Stimulated activated CD8-positive, alpha-beta memory T cell treated with anti-CD3 and anti-CD28 coated beads, Interleukin-15, amount 100 ng/mL, for 4 hours (primary cell): ENCODE data around the gene SPINT3.

ENCODE experiments used
- DNase-seq, 2 donors: peaks; one replicate each; pipeline ENCODE4 v3.0.0-alpha.2; 2020; ENCODE audit warnings: low read depth in 2 of 2

The SPINT3 gene, protein sequence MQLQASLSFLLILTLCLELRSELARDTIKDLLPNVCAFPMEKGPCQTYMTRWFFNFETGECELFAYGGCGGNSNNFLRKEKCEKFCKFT

DNA sequence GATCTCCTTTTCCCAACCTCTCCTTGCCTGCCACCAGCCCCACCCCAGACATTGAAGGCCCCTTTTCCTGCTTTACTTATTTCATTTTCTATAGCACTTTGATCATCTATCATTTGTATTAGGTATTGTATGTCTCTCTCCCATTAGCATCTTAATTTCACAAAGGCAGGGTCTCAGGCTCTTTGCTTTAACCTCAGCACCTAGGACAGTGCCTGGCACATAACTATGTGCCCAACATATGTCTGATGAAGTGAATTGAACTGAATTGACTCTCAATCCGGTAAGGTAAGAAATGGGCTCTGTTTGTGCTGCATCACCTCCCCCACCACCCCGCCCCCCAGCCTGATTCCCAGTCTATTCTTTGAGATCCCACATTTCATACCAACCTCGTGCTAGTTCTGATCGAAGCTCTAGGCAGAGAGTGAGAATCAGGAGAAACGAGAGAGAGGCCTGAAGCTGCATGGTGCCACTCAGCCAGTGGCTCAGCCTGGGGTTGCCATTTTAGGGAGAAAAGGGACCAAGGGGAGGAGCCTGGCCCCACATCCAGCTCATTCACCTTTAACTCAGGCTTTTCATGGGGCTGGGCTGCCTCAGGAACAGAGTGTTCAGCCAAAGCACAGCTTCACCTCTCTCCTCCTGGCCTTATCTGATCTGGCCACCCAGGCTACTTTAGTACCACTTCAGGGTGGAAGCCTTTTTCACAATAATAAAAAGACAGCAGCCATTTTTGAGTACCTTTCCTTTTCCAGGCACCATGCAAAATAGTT, at the start of gene SPINT3:
Gene SPINT3, minus strand, starts transcription at position 476 of the 767 bp plus-strand sequence. Its CDS starts 14 bp downstream, at position 462.
- DNase-seq = no peak

DNA sequence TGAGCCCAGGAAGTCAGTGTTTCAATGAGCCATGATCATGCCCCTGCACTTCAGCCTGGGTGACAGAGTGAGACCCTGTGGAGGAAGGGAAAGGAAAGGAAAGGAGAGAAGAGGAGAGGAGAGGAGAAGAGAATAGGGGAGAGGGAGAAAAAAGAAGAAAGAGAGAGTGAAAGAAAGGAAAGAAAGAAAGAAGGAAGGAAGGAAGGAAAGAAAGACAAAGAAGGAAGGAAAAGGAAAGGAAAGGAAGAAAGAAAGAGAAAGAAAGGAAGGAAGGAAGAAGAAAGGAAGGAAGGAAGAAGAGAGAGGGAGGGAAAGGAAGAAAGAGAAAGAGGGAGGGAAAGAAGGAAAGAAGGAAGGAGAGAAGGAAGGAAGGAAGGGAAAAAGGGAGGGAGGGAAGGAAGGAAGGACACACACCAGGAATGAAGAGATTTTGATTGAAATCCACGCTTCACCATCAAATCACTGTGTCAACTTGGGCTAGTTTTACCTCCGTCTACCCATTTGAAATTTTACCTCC, 49.4 kb upstream of the SPINT3 start:
- DNase-seq = no peak

DNA sequence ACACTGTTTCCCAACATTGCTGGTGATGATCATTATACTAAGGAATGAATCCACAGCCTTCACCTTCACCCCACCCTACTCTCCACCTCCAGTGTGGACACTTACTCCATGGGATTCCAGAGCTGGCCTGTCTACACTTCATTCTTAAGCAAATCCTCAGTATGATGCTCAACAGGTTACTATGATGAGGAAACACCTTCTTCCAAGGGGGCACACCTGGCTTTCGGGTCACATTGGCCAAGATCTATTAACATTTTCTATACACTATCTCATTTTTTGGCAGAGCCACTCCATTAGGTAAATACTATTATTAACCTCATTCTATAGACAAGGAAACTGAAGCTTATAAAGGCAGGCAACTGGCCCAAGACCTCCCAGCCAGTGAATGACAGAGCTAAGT, 39.8 kb upstream of the SPINT3 start:
- DNase-seq = no peak

DNA sequence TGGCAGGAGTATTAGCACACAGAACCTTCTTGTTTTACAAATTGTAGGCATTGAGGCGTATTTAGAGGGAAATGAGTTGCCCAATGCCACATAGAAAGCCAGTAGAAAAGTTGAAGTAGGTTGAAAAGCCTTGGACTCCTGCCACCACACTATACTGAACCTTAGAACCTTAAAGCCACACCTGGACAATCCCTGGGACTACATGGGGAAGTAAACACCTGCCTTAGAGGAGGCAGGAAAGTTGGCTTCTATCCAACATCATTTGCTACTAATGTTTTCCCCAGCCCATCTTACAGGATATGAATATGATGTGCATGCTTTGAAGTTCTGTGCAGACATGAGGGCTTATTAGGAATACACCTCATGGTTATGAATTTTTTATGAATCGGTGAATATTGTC, 37.0 kb upstream of the SPINT3 start:
- DNase-seq = no peak

DNA sequence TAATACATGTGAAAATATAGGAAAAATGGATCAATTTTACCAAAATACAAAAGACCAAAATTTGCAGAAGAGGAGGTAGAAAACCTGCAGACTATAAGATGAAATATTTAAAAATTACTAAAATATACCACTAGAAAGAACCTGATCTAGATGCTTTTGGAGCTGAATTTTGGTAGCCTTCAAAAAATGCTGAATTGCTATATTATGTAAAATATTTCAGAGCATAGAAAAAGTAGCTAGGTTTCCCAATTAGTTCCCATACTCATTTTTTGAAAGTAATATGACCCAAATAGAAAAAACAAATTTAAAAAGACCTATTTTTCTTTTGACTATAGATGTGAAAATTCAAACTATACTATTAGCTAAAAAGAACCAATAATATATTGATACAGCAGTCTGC, 35.3 kb upstream of the SPINT3 start:
- DNase-seq = no peak

DNA sequence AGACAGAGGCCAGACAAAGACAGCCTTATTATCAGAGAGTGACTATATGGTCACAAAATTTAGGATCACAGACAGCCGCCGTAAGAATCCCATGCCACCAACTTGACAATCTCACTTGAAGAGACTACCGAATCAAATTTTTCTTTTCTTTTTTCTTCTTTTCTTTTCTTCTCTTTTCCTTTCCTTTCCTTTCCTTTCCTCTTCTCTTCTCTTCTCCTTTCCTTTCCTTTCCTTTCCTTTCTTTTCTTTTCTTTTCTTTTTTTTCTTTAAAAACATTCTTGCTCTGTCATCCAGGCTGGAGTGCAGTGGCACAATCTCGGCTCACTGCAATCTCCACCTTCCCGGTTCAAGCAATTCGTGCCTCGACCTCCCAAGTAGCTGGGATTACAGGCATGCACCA, 33.0 kb upstream of the SPINT3 start:
- DNase-seq = no peak

DNA sequence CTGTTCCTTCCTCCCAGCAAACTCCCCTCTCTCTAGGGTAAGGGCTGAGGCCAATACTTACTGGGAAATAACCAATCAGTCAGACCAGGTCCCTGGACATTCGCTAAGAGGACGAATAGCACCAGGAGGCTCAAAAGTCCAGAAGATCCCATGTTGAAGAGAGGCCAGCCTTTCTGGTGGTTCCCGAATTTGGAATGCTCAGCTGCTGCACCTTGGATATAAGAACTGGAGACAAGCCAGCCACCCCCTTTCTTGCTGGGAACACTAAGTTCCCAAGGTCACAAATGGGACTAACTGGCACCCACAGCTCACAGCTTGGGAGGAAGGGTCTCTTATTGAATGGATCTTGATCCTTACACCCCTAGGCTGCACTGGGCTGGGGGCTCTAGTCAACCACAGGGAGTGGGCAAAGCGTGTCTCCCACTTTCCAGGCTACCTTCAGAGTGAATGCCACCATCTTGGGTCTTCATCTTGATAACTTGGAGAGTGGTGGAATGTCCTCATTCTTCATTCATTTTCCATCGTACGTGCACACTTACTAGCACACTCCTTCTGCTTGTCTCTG, 31.9 kb upstream of the SPINT3 start, which contains the start of gene EPPIN:
Gene EPPIN, minus strand, starts transcription at position 196 of the 565 bp plus-strand sequence. Its CDS starts 44 bp downstream, at position 152.
- DNase-seq = no peak

DNA sequence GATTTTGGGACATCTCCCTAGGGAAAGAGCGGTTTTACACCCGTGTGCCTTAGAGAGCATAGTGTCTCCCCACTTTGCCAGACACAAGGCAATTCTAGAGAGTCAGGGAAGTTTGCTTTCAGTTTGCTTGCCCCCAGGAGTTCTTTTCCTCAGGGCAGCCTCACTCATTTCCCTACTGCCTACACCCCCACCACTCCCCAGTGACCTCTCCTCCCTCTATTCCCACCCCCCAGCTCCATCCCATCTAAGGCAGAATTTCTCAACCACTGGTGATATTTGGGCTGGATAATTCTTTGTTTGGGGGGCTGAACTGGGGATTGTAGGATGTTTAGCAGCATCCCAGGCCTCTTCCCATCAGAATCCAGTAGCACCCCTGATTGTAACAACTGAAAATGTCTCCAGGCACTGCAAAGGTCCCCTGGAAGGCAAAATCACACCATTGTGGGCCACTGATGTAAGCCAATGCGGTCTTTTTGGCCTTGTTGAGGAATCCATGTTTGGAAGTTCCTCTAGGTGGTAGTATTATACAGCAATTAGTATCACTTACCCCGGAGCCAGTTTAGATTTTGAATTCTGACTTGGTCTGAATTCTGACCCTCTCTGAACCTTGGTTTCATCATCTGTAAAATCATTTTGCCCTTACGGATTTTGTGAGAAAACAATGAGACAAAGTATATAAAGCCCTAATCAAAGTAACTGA, 30.5 kb upstream of the SPINT3 start:
- no peak for DNase-seq

DNA sequence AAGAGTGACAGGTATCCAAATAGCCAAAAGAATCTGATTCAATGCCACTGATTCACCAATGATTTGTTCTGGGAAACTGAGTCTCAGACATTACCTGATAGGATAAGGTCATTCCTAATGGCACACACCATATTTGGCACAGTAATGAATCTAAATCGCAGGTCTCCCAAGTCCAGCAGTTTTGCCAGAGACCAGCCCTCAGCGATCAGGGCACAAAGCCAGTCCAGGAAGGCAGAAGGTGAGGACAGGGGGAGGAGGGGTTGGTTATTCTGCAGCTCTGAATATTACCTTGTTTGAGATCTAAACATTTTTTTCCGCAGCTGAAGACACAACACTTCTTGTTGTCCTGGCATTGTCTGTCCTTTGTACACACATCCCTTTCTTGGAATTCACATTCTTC, 29.9 kb upstream of the SPINT3 start:
- DNase-seq = no peak

DNA sequence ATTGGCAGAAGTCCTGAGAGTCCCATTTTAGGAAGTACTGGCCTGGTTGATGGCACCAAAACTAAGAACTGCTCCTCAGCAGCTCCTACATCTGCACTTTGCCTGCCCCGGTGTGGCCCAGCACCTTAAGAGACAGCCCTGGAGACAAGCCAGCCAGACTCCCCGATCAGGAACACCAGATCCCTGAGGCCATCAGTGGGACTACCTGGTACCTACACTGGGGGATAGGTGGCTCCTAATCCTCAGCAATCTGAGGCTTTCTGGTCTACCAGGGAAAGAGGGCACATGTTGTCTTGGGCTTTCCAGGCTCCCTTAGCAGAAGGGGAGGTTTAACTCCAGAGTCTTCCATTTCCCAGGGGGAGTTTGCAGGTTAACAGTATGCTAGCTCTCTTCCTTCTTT, 24.0 kb upstream of the SPINT3 start, which contains the start of gene WFDC6:
Gene WFDC6, minus strand, starts transcription at position 101 of the 400 bp plus-strand sequence. Its CDS starts 75 bp downstream, at position 26.
- no peak for DNase-seq

DNA sequence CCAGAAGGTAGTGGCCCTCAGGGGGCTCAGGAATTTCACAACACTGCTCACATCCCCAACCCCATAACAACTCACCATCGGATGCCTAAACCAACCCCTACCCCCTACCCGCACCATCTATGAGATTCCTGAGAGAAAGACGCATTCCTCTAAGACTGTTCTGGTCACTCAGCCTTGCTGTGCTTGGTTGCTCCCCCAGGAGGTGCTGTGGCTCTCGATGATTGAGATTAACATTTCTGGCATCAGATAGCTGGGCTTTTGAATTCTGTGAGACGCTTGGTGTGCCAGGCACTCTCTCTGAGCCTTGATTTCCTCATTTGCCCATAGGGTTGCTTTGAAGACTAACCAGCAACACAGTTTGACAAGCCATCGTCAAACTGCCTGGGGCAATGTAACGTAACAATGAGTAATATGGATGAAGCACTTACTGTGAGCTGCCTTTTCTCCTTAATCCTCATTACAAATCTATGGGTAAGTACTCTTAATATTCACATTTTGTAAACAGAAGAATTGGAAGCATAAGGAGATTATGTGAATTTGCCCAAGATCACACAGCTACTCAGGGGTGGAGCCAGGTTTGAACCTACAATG, 22.9 kb upstream of the SPINT3 start:
- no peak for DNase-seq

DNA sequence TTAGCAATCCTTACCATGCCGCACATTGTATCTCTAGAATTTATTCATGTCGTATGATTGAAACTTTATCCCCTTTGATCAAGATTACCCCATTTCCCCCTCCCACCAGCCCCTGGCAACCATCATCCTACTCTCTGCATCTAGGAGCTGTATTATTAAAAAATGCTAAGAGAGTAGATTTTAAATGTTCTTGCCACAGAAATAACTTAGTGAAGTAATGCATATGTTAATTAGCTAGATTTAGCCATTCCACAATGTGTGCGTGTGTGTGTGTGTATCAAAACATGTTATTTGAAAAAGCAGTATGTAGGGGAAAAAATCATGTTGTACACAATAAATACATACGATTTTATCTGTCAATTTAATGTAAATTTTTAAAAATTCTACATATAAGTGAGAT, 11.9 kb upstream of the SPINT3 start:
- no peak for DNase-seq

DNA sequence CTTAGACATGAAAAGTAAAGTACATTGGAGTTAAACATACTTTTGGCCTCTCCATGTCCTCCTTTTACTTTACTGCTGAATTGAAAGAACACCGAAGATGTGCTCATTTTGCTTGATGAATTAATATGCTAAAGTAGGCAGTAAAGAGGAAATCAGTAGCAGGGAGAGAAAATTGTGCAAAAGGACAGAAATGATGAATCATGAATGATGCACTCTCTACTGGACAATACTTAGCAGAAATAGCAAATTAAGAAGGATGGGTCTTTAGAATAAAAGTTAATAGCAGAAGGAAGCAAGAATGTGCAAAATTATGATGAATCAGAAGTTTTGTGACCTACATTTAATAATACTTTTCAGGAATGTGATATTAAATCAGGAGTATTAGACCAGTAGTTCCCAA, 8.4 kb upstream of the SPINT3 start:
- DNase-seq = no peak

DNA sequence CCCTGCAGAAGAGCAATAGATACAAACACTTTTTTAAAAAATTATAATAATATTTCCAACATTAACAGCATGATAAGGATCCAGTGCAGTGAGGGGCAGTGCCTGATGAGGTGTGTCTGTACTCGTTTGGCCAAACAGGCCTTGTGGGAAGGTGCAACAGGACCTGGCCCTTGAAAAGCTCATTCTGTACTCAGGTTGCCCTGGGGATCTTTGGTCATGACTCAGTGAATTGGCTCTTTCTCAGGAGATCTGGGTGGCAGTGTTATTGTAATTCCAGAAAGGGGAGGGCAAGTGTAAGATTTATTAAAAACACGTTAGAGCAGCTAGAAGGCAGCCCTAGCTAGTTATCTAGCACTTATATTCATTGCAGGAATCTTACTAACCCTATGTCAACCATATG, 2.9 kb upstream of the SPINT3 start:
- DNase-seq = no peak

DNA sequence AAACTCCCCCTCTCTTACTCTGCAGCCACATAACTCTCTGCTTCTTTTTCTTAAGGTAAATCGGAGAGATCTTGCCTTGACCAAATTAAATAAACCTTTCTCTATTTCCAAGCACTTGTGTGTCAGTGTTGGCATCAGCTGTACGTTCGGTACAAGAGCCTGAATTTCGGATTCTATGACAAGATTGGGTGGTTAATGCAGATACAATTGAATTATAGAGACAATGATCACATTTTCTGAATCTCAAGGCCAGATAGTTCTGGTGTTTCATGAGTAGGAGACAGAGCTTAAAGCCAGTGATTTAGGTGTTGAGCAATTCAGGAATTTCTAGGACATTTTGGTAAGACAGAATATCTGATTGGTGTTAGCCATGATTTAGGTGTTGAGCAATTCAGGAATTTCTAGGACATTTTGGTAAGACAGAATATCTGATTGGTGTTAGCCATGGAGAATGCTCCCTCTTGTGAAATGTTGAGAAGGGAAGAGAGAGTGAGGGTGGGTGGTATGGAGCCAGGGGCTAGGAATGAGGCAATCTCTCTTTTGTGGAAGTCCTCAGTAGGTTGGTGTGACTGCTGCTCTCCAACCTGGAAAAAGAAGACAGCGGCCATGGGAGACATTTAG, 5.1 kb downstream of the SPINT3 start:
- DNase-seq = no peak

DNA sequence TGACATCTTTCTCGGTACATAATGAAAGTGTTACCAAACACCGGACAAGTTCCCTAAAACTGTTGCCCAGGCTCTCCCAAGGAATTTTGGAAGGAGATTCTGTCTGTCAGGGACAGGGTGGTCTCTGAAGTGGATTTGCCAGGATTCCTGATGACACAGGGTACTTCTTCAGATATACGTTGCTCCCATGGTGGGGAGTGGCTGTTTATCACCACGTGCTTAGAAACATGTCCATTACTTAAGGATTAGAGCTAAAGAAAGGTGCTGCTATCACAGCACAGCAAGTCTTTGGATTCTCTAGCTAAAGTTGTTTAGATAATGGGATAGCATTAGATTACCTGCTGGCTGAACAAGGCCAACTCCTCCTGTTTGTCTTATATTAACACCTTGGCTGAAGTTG, 6.3 kb downstream of the SPINT3 start:
- no peak for DNase-seq

DNA sequence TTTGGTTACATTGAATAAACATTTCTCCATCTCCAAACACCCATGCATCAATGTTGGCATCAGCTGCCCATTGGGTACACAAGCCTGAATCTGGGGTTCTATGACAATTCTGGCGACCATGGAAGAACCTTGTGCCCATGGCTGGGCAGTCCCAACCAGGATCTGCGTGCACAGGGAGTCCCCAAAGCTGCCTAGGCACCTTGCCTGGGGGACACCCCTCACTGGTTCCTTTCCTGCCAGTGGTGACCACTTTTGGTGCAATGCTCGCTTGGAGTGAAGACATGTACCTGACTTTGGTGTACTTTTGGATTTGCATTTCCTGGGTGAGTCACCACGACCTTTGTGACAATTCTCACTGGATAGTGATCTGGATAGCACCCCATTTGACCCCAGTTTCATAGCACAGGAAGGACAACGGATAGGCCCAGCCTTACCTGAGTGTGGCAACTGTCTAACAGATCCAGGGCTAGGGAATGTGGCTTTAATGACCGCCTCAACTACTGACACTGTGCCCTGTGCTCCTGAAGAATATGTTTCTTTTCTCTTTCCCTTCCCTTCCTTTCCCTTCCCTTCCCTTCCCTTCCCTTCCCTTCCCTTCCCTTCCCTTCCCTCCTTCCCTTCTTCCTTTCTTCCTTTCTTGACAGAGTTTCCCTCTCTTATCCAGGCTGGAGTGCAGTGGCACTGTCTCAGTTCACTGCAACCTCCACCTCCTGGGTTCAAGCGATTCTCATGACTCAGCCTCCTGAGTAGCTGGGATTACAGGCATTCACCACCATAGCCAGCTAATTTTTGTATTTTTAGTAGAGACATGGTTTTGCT, 7.1 kb downstream of the SPINT3 start:
- DNase-seq = no peak

DNA sequence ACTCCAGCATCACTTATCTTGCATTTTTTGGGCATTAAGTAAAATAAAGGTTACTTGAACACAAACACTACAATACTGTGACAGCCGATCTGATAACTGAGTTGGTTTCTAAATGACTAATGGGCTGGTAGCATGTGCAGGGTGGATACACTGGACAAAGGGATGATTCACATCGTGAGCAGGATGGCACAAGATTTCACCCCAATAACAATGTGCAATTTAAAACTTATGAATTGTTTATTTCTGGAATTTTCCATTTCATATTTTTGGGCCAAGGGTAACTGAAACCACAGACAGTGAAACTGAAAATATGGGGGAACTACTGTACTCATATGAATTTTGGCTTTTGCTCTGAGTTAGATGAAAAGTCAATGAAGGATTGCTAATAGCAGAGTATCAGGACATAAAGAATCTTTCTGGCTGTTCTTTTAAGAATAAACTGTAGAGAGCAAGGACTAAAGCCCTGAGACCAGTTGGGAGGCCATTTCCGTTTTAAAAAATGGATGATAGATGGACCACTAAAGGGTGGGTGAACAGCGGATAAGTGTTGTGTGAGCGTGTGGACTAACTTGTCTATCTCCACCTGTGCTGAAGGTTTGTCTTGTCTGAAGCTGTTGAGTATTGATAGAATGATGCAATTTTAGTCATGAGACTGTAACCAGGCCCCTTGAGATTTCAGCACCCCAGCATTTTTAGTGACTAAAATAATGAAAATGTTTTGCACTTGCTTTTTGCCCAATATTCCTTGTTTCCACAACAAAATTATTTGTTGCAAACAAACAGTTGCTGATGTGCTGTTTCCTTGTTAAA, 8.2 kb downstream of the SPINT3 start:
- DNase-seq = no peak

DNA sequence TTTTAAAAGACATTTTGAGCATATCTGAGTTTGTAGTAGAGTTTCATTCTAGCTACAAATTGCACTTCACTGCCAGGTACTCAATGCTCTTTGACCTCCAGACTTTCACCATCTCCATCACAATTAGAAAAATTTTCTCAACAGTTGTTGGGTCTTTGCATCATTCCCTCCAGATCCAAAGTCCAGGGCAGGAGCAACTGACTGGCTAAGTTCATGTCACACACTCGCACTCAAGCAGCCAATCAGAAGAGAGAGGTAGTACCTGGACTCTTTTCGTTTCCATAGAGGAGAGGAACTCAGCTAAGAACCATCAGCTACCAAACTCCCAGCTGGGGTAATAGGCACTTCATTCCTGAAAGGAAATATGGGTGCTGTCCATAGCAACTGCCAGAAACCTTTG, 9.0 kb downstream of the SPINT3 start:
- no peak for DNase-seq

DNA sequence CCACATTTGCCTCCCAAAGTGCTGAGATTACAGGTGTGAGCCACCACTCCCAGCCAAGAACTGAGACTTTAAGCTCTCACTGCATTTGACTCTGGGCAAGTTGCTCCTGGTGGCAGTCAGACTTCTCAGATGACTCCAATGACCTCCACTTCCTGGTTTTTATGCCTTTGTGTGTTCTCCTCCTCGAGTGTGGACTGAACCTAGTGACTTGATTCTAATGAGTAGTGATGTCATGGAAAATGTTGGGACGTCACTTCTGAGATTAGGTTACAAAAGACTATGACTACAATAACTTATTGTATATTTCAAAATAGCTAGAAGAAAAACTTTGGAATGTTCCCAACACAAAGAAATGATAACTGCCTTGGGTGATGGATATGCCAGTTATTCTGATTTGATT, 12.0 kb downstream of the SPINT3 start:
- DNase-seq = no peak
